ENCODE data around the gene TMEM221. TPM values are rescaled to one million over a fixed set of nuclear protein-coding genes. Genes with fewer than 3 reads are reported as not detected.

Gene TMEM221
- total RNA-seq, 1 donor from 2014 or later = not detected

- intact Hi-C loops (cut with DNase I) = no loop called here
- DNase-seq (ENCODE audit: missing footprints) (no peak), ATAC-seq (no peak)
These were observed 29.3 kb downstream of the TMEM221 start for GRCh38 chr19:17419154-17419620.

GRCh38 chr19:17418710-17419109 is 29.8 kb downstream of the TMEM221 start:
- intact Hi-C loops (cut with DNase I) = no loop called here
- no peak for ATAC-seq

GRCh38 chr19:17415121-17415520 is 33.3 kb downstream of the TMEM221 start:
- DNase-seq (ENCODE audit: missing footprints) (no peak), ATAC-seq (no peak)
- intact Hi-C loops (cut with DNase I) = no loop called here

More at GRCh38 chr19:17418710-17419109, 29.8 kb downstream of the TMEM221 start:
- DNase-seq (ENCODE audit: missing footprints) = no peak

GRCh38 chr19:17414097-17414496 is 34.4 kb downstream of the TMEM221 start:
- ATAC-seq = no peak
- no peak for DNase-seq (ENCODE audit: missing footprints)
- intact Hi-C loops (cut with DNase I) = no loop called here

GRCh38 chr19:17411801-17412200 is 36.7 kb downstream of the TMEM221 start:
- DNase-seq (ENCODE audit: missing footprints) (no peak), ATAC-seq (no peak)
- intact Hi-C loops (cut with DNase I) = no loop called here

DNA sequence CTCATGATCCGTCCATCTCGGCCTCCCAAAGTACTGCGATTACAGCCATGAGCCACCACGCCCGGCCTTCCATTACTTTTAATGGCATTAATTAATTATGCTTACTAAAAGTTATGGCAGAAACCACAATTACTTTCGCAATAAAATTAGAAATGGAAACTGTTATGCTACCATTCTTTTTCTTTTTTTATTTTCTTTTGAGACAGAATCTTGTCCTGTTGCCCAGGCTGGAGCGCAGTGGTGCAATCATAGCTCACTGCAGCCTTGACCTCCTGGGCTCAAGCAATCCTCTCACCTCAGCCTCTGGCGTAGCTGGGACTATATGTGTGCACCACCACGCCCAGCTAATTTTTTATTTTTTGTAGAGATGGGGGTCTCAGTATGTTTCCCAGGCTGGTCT is 38.5 kb downstream of the TMEM221 start:
- DNase-seq (ENCODE audit: missing footprints) (no peak), ATAC-seq (no peak)
- intact Hi-C loops (cut with DNase I) = no loop called here

DNA sequence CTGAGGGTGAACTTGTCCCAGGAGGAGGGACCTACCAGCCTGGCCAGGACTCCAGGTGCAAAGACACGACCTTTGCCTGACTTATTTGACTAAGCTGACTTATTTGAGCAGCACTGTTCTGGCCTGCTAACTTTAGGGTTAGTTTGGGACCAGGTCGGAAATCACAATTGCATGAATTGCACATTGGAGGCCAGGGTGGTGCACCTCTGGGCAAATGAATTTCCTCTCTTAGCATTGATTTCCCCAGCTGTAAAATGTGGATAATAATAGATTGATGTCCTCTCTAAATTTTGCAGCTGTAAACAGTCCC is 41.6 kb downstream of the TMEM221 start:
- intact Hi-C loops (cut with DNase I) = no loop called here
- no peak for ATAC-seq
- DNase-seq (ENCODE audit: missing footprints) = no peak

DNA sequence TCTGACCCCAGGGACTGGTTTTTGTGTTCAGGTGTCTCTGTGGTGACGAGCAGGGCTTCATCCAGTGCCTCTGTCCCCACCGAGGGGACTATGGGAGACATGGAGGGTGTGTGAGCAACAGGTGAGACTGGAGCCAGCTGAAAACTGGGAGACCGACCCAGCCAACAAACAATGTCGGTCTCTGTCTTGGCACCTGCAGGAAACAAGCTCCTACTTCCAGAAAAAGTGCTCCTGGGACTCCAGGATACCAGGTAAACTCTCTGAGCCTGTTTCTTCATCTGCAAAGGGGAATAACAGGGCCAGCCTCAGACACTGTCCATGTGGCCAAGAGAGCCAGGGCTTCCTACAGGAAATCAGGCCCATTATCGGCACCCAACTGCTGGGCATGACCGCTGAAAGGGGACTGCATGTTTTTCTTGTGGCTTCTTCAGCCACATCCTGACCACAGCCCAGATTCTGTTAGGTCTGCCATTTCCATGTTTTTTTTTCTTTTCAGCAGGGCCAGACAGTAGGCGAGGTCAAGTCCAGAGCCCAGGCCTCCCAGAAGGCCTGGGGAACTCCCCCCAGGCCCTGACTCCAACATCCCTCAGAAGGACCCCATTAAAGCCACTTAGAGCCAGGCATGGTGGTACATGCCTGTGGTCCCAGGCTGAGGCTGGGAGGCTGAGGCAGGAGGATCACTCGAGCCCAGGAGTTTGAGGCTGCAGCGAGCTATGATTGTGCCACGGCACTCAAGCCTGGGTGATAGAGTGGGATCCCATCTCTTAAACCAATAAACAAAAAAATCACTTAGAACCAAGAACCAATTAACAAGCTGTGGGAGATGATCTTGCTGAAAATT is 42.2 kb downstream of the TMEM221 start:
- peak; percentile 15 for ATAC-seq
- DNase-seq (ENCODE audit: missing footprints) = no peak
- intact Hi-C loops (cut with DNase I) = no loop called here

DNA sequence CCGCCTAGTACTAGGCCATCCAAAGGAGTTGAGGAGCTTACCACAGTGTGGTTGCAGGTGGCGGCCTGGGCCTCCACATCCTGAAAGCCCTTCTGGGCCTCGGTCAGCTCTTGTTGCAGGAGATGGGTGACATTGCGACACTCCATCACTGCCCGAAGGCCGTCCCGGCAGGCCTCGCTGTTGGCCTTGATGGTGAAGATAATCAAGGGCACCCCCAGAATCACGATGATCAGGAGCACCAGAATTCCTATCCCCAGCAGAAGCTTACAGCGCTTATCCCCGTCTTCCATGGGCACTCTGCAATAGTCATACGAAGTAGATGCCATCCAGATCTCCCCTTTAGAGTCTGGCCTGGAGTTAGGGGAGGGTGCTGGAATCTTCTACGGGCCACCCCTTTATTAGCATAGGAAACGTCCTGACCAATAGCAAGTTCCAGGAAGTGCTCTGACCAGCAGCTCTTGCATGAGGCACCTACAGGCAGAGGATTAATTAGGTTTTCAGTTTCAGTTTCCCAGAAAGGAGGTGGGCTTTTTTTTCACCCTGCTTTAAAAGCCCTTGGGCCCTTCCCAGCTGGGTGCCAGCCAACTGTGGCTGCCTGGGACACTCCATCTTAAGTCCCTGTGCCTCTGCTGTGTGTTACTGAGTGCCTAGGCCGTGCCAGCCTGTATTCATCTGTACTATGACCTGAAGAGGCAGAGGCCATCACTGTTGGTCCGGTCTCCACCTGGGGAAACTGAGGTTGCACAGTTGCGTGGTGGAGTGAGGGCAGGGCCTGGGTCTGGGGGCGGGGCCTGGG is 43.0 kb downstream of the TMEM221 start, which contains the start of gene BST2:
Gene BST2, minus strand, starts transcription at position 381 of the 796 bp plus-strand sequence. Its CDS starts 55 bp downstream, at position 326.
- no peak for DNase-seq (ENCODE audit: missing footprints)
- intact Hi-C loops (cut with DNase I) = no loop called here
- ATAC-seq = peak; percentile 85

GRCh38 chr19:17404621-17405249 is 43.7 kb downstream of the TMEM221 start:
- intact Hi-C loops (cut with DNase I) = no loop called here
- ATAC-seq = no peak
- no peak for DNase-seq (ENCODE audit: missing footprints)

DNA sequence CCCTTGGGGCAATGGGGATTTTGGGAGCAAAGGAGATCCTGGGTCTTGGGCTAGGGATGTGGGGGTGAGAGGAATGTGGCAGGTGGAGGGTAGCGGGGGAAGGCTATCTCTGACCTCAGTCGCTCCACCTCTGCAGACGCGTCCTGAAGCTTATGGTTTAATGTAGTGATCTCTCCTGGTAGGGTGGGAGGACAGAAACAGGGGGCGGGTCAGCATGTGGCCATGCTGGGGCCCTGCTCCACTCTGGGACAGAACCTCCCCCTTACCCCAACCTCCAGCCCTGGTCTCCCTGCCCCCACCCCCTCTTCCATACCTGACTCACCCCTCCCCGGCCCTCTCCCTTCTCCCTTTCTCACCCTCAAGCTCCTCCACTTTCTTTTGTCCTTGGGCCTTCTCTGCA is 44.5 kb downstream of the TMEM221 start:
- no peak for ATAC-seq
- intact Hi-C loops (cut with DNase I) = no loop called here
- DNase-seq (ENCODE audit: missing footprints) = no peak

GRCh38 chr19:17402982-17403855 is 45.2 kb downstream of the TMEM221 start:
- ATAC-seq (no peak), DNase-seq (ENCODE audit: missing footprints) (no peak)
- intact Hi-C loops (cut with DNase I) = no loop called here

- ATAC-seq = no peak
- no peak for DNase-seq (ENCODE audit: missing footprints)
- intact Hi-C loops (cut with DNase I) = no loop called here
These were observed 46.8 kb downstream of the TMEM221 start for GRCh38 chr19:17401628-17402027.

- DNase-seq (ENCODE audit: missing footprints) (no peak), ATAC-seq (no peak)
- intact Hi-C loops (cut with DNase I) = no loop called here
These were observed 49.5 kb downstream of the TMEM221 start for GRCh38 chr19:17398902-17399527.

DNA sequence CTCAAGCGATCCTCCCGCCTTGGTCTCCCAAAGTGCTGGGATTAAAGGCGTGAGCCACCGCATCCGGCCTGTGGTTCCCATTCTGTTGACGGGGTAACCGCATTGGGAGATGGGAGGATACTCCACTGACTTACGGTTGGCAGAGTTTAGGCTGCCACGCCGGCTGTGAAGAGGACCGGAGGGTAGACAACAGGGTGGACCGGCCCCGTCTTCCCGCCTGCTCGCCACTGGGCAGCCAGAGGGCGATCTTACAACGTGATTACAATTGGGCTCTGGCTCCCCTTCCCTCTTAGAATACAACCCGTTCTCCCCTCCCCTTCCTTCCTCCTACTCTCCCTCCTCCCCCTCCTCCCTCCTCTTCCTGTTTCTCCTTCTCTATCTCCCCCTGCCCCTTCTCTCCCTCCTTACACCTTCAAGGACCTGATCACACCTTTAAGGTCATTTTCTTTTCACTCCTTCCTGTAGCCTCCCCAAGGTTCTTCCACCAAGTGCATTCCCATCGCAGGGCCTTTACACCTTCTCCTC is 53.5 kb downstream of the TMEM221 start:
- DNase-seq (ENCODE audit: missing footprints) = peak; percentile 91
- peak; percentile 38 for ATAC-seq
- intact Hi-C loops (cut with DNase I) = loop anchor here (2.0 to 5.0 kb wide), 2 partner anchors 72 to 103 kb away; no protein-coding TSS in a partner anchor

DNA sequence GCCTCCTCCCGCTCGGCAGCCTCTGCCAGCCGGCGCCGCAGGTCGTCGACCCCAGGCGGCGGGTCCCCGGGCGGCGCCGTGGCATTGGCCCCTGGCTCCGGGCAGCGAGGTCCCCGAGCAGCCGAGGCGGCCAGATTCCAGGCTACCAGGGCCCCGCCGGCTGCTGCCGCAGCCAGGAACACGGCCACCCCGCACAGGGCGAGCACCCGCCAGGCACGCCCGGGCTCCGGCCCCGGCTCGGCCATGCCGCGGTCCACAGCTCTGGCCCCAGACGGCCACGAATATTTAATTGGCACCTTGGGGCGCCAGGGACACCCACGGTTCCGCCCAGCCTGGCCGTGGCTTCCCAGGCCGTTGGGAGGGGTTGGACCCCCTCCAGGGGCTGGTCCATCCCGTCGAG is 54.6 kb downstream of the TMEM221 start, which contains the start of gene CCDC194:
Gene CCDC194, minus strand, starts transcription at position 283 of the 400 bp plus-strand sequence. Its CDS starts 38 bp downstream, at position 245.
- ATAC-seq (no peak), DNase-seq (ENCODE audit: missing footprints) (no peak)
- intact Hi-C loops (cut with DNase I) = loop anchor here (2.0 to 5.0 kb wide), 2 partner anchors 73 to 102 kb away; no protein-coding TSS in a partner anchor

GRCh38 chr19:17393002-17393401 is 55.5 kb downstream of the TMEM221 start:
- ATAC-seq (no peak), DNase-seq (ENCODE audit: missing footprints) (no peak)
- intact Hi-C loops (cut with DNase I) = loop anchor here (5.0 kb wide), 1 partner anchor 101 kb away; no protein-coding TSS in a partner anchor
